ENCODE data around the gene SLC19A1. TPM values are rescaled to one million over a fixed set of nuclear protein-coding genes. Genes with fewer than 3 reads are reported as not detected.

The SLC19A1 gene
- total RNA-seq, 1 donor = 7.4 TPM

GRCh38 chr21:45468051-45468970, 73.9 kb downstream of the SLC19A1 start:
- no peak for TF ChIP-seq CTCF (IDR thresholded peaks at IDR 0.05; ENCODE audit: insufficient read depth, low read length)
- DNase-seq (ENCODE audit: low read depth) = no peak
- H3K4me3 ChIP-seq (ENCODE audit: low read depth, low read length) = no peak overlapping the region

- no peak overlapping the region for H3K4me3 ChIP-seq (ENCODE audit: low read depth, low read length)
- no peak for TF ChIP-seq CTCF (IDR thresholded peaks at IDR 0.05; ENCODE audit: insufficient read depth, low read length)
- no peak for DNase-seq (ENCODE audit: low read depth)
These were observed 74.9 kb downstream of the SLC19A1 start for GRCh38 chr21:45467221-45467779.

GRCh38 chr21:45466330-45467220, 75.7 kb downstream of the SLC19A1 start:
- no peak for DNase-seq (ENCODE audit: low read depth)
- TF ChIP-seq CTCF (IDR thresholded peaks at IDR 0.05; ENCODE audit: insufficient read depth, low read length) = no peak
- no peak overlapping the region for H3K4me3 ChIP-seq (ENCODE audit: low read depth, low read length)

GRCh38 chr21:45465611-45466329, 76.5 kb downstream of the SLC19A1 start:
- TF ChIP-seq CTCF (IDR thresholded peaks at IDR 0.05; ENCODE audit: insufficient read depth, low read length) = no peak
- H3K4me3 ChIP-seq (ENCODE audit: low read depth, low read length) = no peak overlapping the region
- DNase-seq (ENCODE audit: low read depth) = no peak

- TF ChIP-seq CTCF (IDR thresholded peaks at IDR 0.05; ENCODE audit: insufficient read depth, low read length) = no peak
- no peak overlapping the region for H3K4me3 ChIP-seq (ENCODE audit: low read depth, low read length)
- no peak for DNase-seq (ENCODE audit: low read depth)
These were observed 77.1 kb downstream of the SLC19A1 start for GRCh38 chr21:45465105-45465504.

GRCh38 chr21:45464309-45464708, 77.9 kb downstream of the SLC19A1 start:
- no peak overlapping the region for H3K4me3 ChIP-seq (ENCODE audit: low read depth, low read length)
- DNase-seq (ENCODE audit: low read depth) = no peak
- TF ChIP-seq CTCF (IDR thresholded peaks at IDR 0.05; ENCODE audit: insufficient read depth, low read length) = no peak
